Measurements from ENCODE around the gene QSOX1. TPM values are rescaled to one million over a fixed set of nuclear protein-coding genes. Genes with fewer than 3 reads are reported as not detected.

QSOX1 gene
- total RNA-seq, 1 donor from 2014 or later = 56.2 TPM

GRCh38 chr1:180229483-180230415 lies 75.1 kb downstream of the QSOX1 start, which contains the start of gene LHX4:
LHX4 (plus strand) TSS chr1:180230264; CDS start chr1:180230530, 266 bp downstream.
- H3K27me3 Mint-ChIP-seq = peaks cover 75% of the 10 kb centered on the region
- intact Hi-C loops (cut with micrococcal nuclease) = loop anchor here (5.0 to 10.0 kb wide), 2 partner anchors 487 to 1255 kb away; partner anchors contain the start of genes CACNA1E and FAM163A
- no peaks in the 10 kb centered on the region for H3K36me3 Mint-ChIP-seq (ENCODE audit: low read depth)
- peak within 1 kb of the TSS; percentile 79 for H3K4me3 Mint-ChIP-seq
- peak; percentile 74 for DNase-seq
- H3K27ac Mint-ChIP-seq = no peak within 1 kb of the TSS
- H3K4me1 Mint-ChIP-seq = peaks cover 20% of the 10 kb centered on the region
- H3K9me3 Mint-ChIP-seq = no peaks in the 10 kb centered on the region

GRCh38 chr1:180230416-180230790 lies 75.7 kb downstream of the QSOX1 start:
- peaks cover 20% of the 10 kb centered on the region for H3K4me1 Mint-ChIP-seq
- intact Hi-C loops (cut with micrococcal nuclease) = loop anchor here (5.0 to 10.0 kb wide), 2 partner anchors 488 to 1254 kb away; partner anchors contain the start of genes CACNA1E and FAM163A
- peaks cover 75% of the 10 kb centered on the region for H3K27me3 Mint-ChIP-seq
- peak overlapping the region; percentile 71 for H3K4me3 Mint-ChIP-seq
- DNase-seq = peak; percentile 70
- no peaks in the 10 kb centered on the region for H3K9me3 Mint-ChIP-seq
- H3K36me3 Mint-ChIP-seq (ENCODE audit: low read depth) = no peaks in the 10 kb centered on the region
- no peak overlapping the region for H3K27ac Mint-ChIP-seq

GRCh38 chr1:180230791-180231505 lies 76.3 kb downstream of the QSOX1 start:
- peaks cover 76% of the 10 kb centered on the region for H3K27me3 Mint-ChIP-seq
- intact Hi-C loops (cut with micrococcal nuclease) = loop anchor here (5.0 to 10.0 kb wide), 2 partner anchors 489 to 1254 kb away; partner anchors contain the start of genes CACNA1E and FAM163A
- H3K4me1 Mint-ChIP-seq = peaks cover 23% of the 10 kb centered on the region
- peak overlapping the region; percentile 71 for H3K4me3 Mint-ChIP-seq
- H3K27ac Mint-ChIP-seq = no peak overlapping the region
- DNase-seq = peak; percentile 67
- H3K9me3 Mint-ChIP-seq = no peaks in the 10 kb centered on the region
- H3K36me3 Mint-ChIP-seq (ENCODE audit: low read depth) = no peaks in the 10 kb centered on the region

- DNase-seq = peak; percentile 71
- Mint-ChIP-seq H3K4me1 (peaks cover 26% of the 10 kb centered on the region), H3K36me3 (ENCODE audit: low read depth) (no peaks in the 10 kb centered on the region), H3K4me3 (peak overlapping the region; percentile 71), H3K27ac (peak overlapping the region; percentile 20), H3K27me3 (peaks cover 78% of the 10 kb centered on the region), H3K9me3 (no peaks in the 10 kb centered on the region)
- intact Hi-C loops (cut with micrococcal nuclease) = loop anchor here (5.0 to 10.0 kb wide), 2 partner anchors 489 to 1253 kb away; partner anchors contain the start of genes CACNA1E and FAM163A
Observed at GRCh38 chr1:180231506-180231921, 76.8 kb downstream of the QSOX1 start.

- intact Hi-C loops (cut with micrococcal nuclease) = loop anchor here (5.0 to 10.0 kb wide), 2 partner anchors 490 to 1253 kb away; partner anchors contain the start of genes CACNA1E and FAM163A
- peaks cover 27% of the 10 kb centered on the region for H3K4me1 Mint-ChIP-seq
- H3K36me3 Mint-ChIP-seq (ENCODE audit: low read depth) = no peaks in the 10 kb centered on the region
- no peak for DNase-seq
- H3K4me3 Mint-ChIP-seq = peak overlapping the region; percentile 71
- no peaks in the 10 kb centered on the region for H3K9me3 Mint-ChIP-seq
- peaks cover 78% of the 10 kb centered on the region for H3K27me3 Mint-ChIP-seq
- peak overlapping the region; percentile 20 for H3K27ac Mint-ChIP-seq
Observed at GRCh38 chr1:180231936-180232335, 77.3 kb downstream of the QSOX1 start.

- H3K27ac Mint-ChIP-seq = no peak overlapping the region
- no peaks in the 10 kb centered on the region for H3K36me3 Mint-ChIP-seq (ENCODE audit: low read depth)
- no peak for DNase-seq
- H3K4me3 Mint-ChIP-seq = no peak overlapping the region
- H3K27me3 Mint-ChIP-seq = peaks cover 81% of the 10 kb centered on the region
- peaks cover 27% of the 10 kb centered on the region for H3K4me1 Mint-ChIP-seq
- H3K9me3 Mint-ChIP-seq = no peaks in the 10 kb centered on the region
- intact Hi-C loops (cut with micrococcal nuclease) = loop anchor here (5.0 to 10.0 kb wide), 2 partner anchors 490 to 1252 kb away; partner anchors contain the start of genes CACNA1E and FAM163A
Observed at GRCh38 chr1:180232521-180233043, 77.9 kb downstream of the QSOX1 start.

GRCh38 chr1:180233191-180234011 lies 78.7 kb downstream of the QSOX1 start:
- Mint-ChIP-seq H3K27ac (peak overlapping the region; percentile 15), H3K27me3 (peaks cover 81% of the 10 kb centered on the region), H3K36me3 (ENCODE audit: low read depth) (no peaks in the 10 kb centered on the region), H3K9me3 (no peaks in the 10 kb centered on the region), H3K4me1 (peaks cover 28% of the 10 kb centered on the region), H3K4me3 (no peak overlapping the region)
- DNase-seq = no peak
- intact Hi-C loops (cut with micrococcal nuclease) = loop anchor here (5.0 to 10.0 kb wide), 2 partner anchors 491 to 1251 kb away; partner anchors contain the start of genes CACNA1E and FAM163A

GRCh38 chr1:180234369-180235076 lies 79.9 kb downstream of the QSOX1 start:
- Mint-ChIP-seq H3K27ac (peak overlapping the region; percentile 62), H3K9me3 (no peaks in the 10 kb centered on the region), H3K36me3 (ENCODE audit: low read depth) (no peaks in the 10 kb centered on the region), H3K4me3 (no peak overlapping the region), H3K4me1 (peaks cover 25% of the 10 kb centered on the region), H3K27me3 (peaks cover 83% of the 10 kb centered on the region)
- DNase-seq = peak; percentile 71
- intact Hi-C loops (cut with micrococcal nuclease) = loop anchor here (5.0 to 10.0 kb wide), 2 partner anchors 492 to 1250 kb away; partner anchors contain the start of genes CACNA1E and FAM163A

- Mint-ChIP-seq H3K27ac (no peak overlapping the region), H3K4me3 (no peak overlapping the region)
- intact Hi-C loops (cut with micrococcal nuclease) = loop anchor here (10.0 kb wide), 1 partner anchor 1250 kb away; the partner anchor contains the start of gene CACNA1E
Observed at GRCh38 chr1:180235077-180235501, 80.4 kb downstream of the QSOX1 start.

GRCh38 chr1:180235502-180236239 lies 81.0 kb downstream of the QSOX1 start:
- Mint-ChIP-seq H3K27ac (peak overlapping the region; percentile 49), H3K4me1 (peaks cover 23% of the 10 kb centered on the region), H3K9me3 (no peaks in the 10 kb centered on the region), H3K36me3 (ENCODE audit: low read depth) (no peaks in the 10 kb centered on the region), H3K27me3 (peaks cover 90% of the 10 kb centered on the region), H3K4me3 (no peak overlapping the region)
- DNase-seq = no peak
- intact Hi-C loops (cut with micrococcal nuclease) = loop anchor here (10.0 kb wide), 1 partner anchor 1249 kb away; the partner anchor contains the start of gene CACNA1E

More at GRCh38 chr1:180235077-180235501, 80.4 kb downstream of the QSOX1 start:
- H3K4me1 Mint-ChIP-seq = peaks cover 25% of the 10 kb centered on the region
- no peaks in the 10 kb centered on the region for H3K9me3 Mint-ChIP-seq
- DNase-seq = no peak
- H3K36me3 Mint-ChIP-seq (ENCODE audit: low read depth) = no peaks in the 10 kb centered on the region
- peaks cover 88% of the 10 kb centered on the region for H3K27me3 Mint-ChIP-seq

- intact Hi-C loops (cut with micrococcal nuclease) = loop anchor here (10.0 kb wide), 1 partner anchor 1248 kb away; the partner anchor contains the start of gene CACNA1E
- no peak for DNase-seq
- H3K4me3 Mint-ChIP-seq = no peak overlapping the region
- H3K36me3 Mint-ChIP-seq (ENCODE audit: low read depth) = no peaks in the 10 kb centered on the region
- peaks cover 19% of the 10 kb centered on the region for H3K4me1 Mint-ChIP-seq
- H3K27me3 Mint-ChIP-seq = peaks cover 91% of the 10 kb centered on the region
- no peaks in the 10 kb centered on the region for H3K9me3 Mint-ChIP-seq
- H3K27ac Mint-ChIP-seq = no peak overlapping the region
Observed at GRCh38 chr1:180236698-180237509, 82.2 kb downstream of the QSOX1 start.

All from activated CD4-positive, alpha-beta T cell treated with anti-CD3 and anti-CD28 coated beads, Interleukin-2, amount 10 ng/mL, durations not matched to agents 24 days and 14 days (primary cell).